ENCODE results near the gene LHX3.
"Not testable (repeated sequence)": the region's sequence is repeated elsewhere in the genome, so short reads cannot be mapped to it uniquely, and the experiment has no call there.

The LHX3 gene

DNA sequence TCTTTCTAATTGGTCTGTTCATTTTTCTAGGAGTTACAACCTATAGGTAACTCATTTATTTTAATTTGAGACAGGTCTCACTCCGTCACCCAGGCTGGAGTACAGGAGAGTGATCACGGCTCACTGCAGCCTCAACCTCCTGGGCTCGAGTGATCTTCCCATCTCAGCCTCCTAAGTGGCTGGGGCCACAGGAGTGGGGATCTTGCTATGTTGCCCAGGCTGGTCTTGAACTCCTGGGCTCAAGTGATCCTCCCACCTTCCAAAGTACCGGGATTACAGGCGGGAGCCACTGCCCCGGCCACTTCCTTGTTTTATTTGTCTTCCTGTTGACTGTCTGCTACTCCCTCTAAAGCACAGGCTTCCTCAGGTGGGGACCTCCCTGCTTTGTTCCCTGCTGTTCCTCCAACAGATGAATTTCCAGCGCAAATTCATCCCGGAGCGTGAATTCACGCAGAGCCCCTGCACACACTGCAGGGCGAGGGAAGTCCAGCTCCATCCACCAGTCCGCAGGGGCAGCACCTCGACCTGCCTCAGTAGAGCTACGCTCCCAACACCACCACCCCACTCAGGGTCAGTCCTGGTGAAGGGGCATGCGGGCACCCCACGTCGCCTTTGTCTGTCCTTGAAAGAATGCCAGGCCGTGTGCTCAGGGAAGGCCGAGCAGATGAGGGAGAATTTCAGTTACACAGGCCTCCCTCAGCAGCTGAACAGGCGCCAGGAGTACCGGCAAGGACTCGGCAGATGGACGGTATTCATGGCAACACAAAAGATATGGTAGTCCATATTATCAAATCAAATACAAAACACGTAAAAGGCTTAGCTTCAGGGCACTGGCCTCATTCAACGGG is 34.4 kb upstream of the LHX3 start:
- TF ChIP-seq, protein P1, sequence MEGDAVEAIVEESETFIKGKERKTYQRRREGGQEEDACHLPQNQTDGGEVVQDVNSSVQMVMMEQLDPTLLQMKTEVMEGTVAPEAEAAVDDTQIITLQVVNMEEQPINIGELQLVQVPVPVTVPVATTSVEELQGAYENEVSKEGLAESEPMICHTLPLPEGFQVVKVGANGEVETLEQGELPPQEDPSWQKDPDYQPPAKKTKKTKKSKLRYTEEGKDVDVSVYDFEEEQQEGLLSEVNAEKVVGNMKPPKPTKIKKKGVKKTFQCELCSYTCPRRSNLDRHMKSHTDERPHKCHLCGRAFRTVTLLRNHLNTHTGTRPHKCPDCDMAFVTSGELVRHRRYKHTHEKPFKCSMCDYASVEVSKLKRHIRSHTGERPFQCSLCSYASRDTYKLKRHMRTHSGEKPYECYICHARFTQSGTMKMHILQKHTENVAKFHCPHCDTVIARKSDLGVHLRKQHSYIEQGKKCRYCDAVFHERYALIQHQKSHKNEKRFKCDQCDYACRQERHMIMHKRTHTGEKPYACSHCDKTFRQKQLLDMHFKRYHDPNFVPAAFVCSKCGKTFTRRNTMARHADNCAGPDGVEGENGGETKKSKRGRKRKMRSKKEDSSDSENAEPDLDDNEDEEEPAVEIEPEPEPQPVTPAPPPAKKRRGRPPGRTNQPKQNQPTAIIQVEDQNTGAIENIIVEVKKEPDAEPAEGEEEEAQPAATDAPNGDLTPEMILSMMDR (IDR thresholded peaks at IDR 0.05; ENCODE audit: low read depth, low read length, missing control alignments), result no peak
- DNase-seq, result no peak
- in situ Hi-C loops (cut with HindIII; ENCODE audit: low pct_ligation_motif_present, low sequenced_read_pairs), result no loop called here
- peaks cover 7% of the 10 kb centered on the region for H3K36me3 ChIP-seq (replicated peaks)
- H3K4me3 ChIP-seq (ENCODE audit: low read depth, low read length), result no peak overlapping the region
- no peaks in the 10 kb centered on the region for H3K27me3 ChIP-seq (replicated peaks)
- H3K27ac ChIP-seq, result no peak overlapping the region

DNA sequence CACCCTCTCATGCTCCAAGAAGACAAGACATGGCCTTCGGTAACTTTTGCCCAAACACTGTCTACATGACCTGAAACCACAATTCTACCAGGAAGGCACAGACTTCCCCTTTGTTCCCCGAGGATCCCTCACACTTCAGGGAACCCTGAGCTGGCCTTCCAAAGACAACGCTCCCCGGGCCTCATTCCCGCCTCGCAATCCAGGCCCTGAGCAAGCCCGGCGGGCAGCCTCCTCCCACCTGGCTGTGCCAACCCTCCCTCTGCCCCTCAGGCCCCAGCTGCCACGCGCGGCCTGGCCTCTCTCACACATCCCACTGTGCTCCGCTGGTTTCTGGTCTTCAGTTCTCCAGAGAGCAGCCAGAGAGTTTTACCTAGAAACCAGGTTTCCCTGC is 33.4 kb upstream of the LHX3 start:
- in situ Hi-C loops (cut with HindIII; ENCODE audit: low pct_ligation_motif_present, low sequenced_read_pairs), result no loop called here
- no peak overlapping the region for H3K4me3 ChIP-seq (ENCODE audit: low read depth, low read length)
- no peak overlapping the region for H3K27ac ChIP-seq
- peaks cover 7% of the 10 kb centered on the region for H3K36me3 ChIP-seq (replicated peaks)
- no peaks in the 10 kb centered on the region for H3K27me3 ChIP-seq (replicated peaks)
- DNase-seq, result no peak
- TF ChIP-seq, protein P1 (IDR thresholded peaks at IDR 0.05; ENCODE audit: low read depth, low read length, missing control alignments), result no peak

DNA sequence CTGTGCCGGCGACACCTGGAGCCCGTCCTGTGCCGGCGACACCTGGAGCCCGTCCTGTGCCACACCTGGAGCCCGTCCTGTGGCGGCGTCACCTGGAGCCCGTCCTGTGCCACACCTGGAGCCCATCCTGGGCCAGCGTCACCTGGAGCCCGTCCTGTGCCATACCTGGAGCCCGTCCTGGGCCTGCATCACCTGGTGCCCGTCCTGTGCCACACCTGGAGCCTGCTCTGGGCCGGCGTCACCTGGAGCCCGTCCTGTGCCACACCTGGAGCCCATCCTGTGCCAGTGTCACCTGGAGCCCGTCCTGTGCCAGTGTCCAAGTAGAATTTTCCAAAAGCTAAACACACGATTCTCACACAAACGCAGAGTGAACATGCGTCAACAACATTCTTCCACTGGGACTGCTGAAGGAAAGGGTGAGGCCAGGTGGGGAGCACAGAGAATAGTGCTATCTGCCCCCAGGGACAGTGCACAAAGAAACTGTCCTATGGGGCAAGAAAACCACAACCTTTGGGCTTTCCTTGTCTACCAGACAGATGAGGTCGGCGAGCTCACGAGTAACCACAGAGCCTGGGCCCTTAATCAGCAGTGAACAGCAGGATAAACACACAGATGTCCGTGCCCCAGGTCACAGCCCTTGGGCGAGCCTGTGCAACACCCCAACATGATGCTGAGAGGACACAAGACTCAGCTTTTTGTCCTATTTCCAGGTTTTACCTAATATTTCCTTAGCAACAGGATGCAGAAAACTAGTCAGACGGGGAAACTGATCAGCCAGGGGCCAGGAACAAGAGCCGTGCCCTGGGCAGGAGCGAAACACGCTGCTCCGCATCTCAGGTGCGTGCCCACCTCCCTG is 32.8 kb upstream of the LHX3 start:
- no peak for DNase-seq
- H3K27ac ChIP-seq, result no peak overlapping the region
- H3K36me3 ChIP-seq (replicated peaks), result peaks cover 7% of the 10 kb centered on the region
- in situ Hi-C loops (cut with HindIII; ENCODE audit: low pct_ligation_motif_present, low sequenced_read_pairs), result no loop called here
- H3K27me3 ChIP-seq (replicated peaks), result no peaks in the 10 kb centered on the region
- TF ChIP-seq, protein P1 (IDR thresholded peaks at IDR 0.05; ENCODE audit: low read depth, low read length, missing control alignments), result no peak
- no peak overlapping the region for H3K4me3 ChIP-seq (ENCODE audit: low read depth, low read length)

DNA sequence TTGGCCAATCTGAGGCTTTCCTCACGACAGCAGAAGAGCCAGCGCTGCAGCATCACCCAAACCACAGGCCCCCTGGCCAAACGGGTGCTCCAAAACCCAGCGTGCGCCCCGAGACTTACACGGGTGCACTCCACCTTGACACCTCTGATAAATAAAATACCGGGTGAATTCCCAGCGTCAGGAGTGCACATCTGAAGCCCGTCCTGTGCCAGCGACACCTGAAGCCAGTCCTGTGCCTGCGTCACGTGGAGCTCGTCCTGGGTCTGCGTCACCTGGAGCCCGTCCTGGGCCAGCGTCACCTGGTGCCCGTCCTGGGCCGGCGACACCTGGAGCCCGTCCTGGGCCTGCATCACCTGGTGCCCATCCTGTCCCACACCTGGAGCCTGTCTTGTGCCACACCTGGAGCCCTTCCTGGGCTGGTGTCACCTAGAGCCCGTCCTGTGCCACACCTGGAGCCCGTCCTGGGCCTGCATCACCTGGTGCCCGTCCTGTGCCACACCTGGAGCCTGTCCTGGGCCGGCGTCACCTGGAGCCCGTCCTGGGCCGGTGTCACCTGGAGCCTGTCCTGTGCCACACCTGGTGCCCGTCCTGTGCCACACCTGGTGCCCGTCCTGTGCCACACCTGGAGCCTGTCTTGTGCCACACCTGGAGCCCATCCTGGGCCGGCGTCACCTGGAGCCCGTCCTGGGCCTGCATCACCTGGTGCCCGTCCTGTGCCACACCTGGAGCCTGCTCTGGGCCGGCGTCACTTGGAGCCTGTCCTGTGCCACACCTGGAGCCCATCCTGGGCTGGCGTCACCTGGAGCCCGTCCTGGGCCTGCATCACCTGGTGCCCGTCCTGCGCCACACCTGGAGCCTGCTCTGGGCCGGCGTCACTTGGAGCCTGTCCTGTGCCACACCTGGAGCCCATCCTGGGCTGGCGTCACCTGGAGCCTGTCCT is 31.8 kb upstream of the LHX3 start:
- H3K4me3 ChIP-seq (ENCODE audit: low read depth, low read length); H3K27ac ChIP-seq; DNase-seq; in situ Hi-C loops (cut with HindIII; ENCODE audit: low pct_ligation_motif_present, low sequenced_read_pairs); H3K27me3 ChIP-seq (replicated peaks); H3K36me3 ChIP-seq (replicated peaks): not testable (repeated sequence)

DNA sequence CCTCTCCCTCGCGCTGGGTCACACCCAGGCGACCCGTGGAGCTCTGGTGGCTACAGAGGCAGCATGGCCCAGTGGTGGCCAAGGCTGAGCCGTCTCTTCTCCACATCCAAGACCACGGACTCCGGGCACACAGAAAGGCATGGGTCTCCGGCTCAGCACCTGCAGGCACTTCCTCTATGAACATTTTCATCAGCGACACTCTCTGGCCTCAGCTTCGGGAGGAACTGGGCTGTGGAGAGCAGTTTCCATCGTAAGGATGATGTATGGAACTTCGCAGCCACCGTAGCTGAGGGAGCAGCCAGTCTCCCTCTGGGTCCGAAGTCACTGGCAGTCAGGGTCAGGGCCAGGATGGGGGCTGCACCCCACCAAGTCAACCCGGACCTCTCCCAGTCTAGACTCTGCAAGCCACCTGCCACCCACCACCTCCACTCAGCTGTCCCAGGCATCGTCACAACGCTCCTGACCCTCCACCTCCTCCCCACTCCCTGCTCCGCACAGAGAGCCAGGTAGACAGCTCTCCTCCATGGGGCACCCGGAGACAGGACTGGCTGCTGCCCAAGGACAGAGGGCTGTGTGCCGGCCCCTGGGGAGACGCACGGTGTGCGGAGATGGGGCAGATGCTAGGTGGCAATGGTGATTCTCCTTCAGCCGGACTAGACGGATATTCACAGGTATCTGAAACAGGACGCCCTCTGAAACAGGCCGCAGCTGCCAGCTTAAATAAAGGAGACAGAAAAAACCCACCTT is 31.0 kb upstream of the LHX3 start:
- in situ Hi-C loops (cut with HindIII; ENCODE audit: low pct_ligation_motif_present, low sequenced_read_pairs), result no loop called here
- H3K36me3 ChIP-seq (replicated peaks), result peaks cover 7% of the 10 kb centered on the region
- TF ChIP-seq, protein P1 (IDR thresholded peaks at IDR 0.05; ENCODE audit: low read depth, low read length, missing control alignments), result no peak
- no peak for DNase-seq
- no peaks in the 10 kb centered on the region for H3K27me3 ChIP-seq (replicated peaks)
- no peak overlapping the region for H3K27ac ChIP-seq
- no peak overlapping the region for H3K4me3 ChIP-seq (ENCODE audit: low read depth, low read length)
